Mesothelial cell of epicardium (in vitro differentiated cells): ENCODE data around the gene GIPC2. TPM values are rescaled to one million over a fixed set of nuclear protein-coding genes. Genes with fewer than 3 reads are reported as not detected.

Experiments
- DNase-seq, 2 experiments: peaks; one replicate each; pipeline ENCODE4 v3.0.0; 2021; ENCODE audit warnings: low spot score in 2 of 2; ENCODE audit not compliant: unreplicated experiment in 2 of 2
- H3K27ac Mint-ChIP-seq: 2 replicates; pipeline ENCODE4 v1.8.0; 2021; ENCODE audit warnings: mixed read lengths
- H3K27me3 Mint-ChIP-seq: 2 replicates; pipeline ENCODE4 v1.8.0; 2021; ENCODE audit warnings: low read depth, mixed read lengths
- H3K36me3 Mint-ChIP-seq: 2 replicates; pipeline ENCODE4 v1.8.0; 2021; ENCODE audit warnings: mixed read lengths
- H3K4me1 Mint-ChIP-seq: 2 replicates; pipeline ENCODE4 v1.8.0; 2021; ENCODE audit warnings: mixed read lengths
- H3K4me3 Mint-ChIP-seq: 2 replicates; pipeline ENCODE4 v1.8.0; 2021; ENCODE audit warnings: mild to moderate bottlenecking, moderate library complexity, mixed read lengths
- H3K9me3 Mint-ChIP-seq: 2 replicates; pipeline ENCODE4 v1.8.0; 2021; ENCODE audit warnings: mixed read lengths
- CTCF ChIP-seq: fragments of 200-600 bp; sonication (generic); IDR thresholded peaks from one replicate; pipeline ENCODE4 v1.5.0; 2021; ENCODE audit warnings: antibody characterized with exemption; ENCODE audit not compliant: unreplicated experiment
- total RNA-seq: library from RNA; stranded (reverse); gene quantifications from 3 replicates; pipeline ENCODE4 v1.2.1, GENCODE V29; 2021

GIPC2 gene
- total RNA-seq, 1 donor from 2014 or later = 0.20 TPM

- H3K4me1 Mint-ChIP-seq = no peaks in the 10 kb centered on the region
- TF ChIP-seq CTCF = no peak
- DNase-seq = no peak
- peaks cover 50% of the 10 kb centered on the region for H3K27me3 Mint-ChIP-seq
- no peak overlapping the region for H3K27ac Mint-ChIP-seq
- no peaks in the 10 kb centered on the region for H3K9me3 Mint-ChIP-seq
- H3K4me3 Mint-ChIP-seq = no peak overlapping the region
- no peaks in the 10 kb centered on the region for H3K36me3 Mint-ChIP-seq
These were observed 125.1 kb downstream of the GIPC2 start for GRCh38 chr1:78170859-78171258.

GRCh38 chr1:78171736-78172590, 126.2 kb downstream of the GIPC2 start:
- no peak overlapping the region for H3K27ac Mint-ChIP-seq
- no peaks in the 10 kb centered on the region for H3K36me3 Mint-ChIP-seq
- H3K27me3 Mint-ChIP-seq = peaks cover 43% of the 10 kb centered on the region
- no peak overlapping the region for H3K4me3 Mint-ChIP-seq
- no peak for DNase-seq
- TF ChIP-seq CTCF = no peak
- no peaks in the 10 kb centered on the region for H3K4me1 Mint-ChIP-seq
- no peaks in the 10 kb centered on the region for H3K9me3 Mint-ChIP-seq

DNA sequence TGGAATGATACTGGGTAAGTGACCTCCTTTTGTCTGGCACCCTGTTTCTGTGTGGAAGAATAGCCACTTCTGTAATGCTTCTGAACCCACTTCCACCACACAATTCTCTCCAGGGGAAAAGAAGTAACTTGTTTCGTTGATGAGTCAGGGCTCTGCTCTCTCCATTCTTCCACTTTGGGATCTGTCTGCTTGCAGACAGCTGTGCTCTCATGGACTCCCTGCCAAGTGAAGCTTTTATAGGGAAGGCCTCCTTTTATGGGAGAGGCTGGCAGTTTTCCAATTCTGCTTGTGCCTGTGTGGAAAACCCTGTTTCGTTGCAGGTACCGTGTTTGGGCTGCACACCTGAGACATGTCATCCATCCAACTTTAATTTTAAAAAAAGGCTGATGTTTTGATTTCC, 130.7 kb downstream of the GIPC2 start:
- Mint-ChIP-seq H3K27ac (no peak overlapping the region), H3K9me3 (no peaks in the 10 kb centered on the region), H3K36me3 (no peaks in the 10 kb centered on the region), H3K27me3 (peaks cover 43% of the 10 kb centered on the region), H3K4me1 (no peaks in the 10 kb centered on the region), H3K4me3 (no peak overlapping the region)
- TF ChIP-seq CTCF = no peak
- no peak for DNase-seq

DNA sequence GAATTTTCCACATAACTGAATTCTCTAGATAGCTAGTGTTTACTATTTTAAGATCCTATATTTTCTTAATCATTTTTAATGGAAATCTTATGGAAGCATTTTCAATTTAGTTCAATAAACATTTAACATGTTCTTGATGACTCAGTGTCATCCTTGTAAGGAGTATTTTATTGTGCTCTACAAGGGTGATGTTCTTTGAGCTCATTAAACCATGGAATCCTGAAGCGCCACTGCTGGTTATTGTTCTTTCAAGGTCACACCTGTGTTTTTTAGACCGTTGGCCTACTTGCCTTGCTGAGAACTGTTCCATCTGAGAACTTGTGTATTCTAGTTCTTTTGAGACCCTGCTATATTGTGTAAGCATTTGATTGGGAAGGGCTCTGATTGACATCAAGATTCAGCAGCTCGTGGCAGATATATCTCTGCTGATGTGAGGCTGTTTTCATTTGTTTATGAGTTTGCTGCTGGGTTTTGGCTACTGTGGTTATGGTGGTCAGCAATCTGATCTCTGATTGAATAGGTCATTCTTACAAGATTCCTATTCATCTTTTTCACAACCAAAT, 132.0 kb downstream of the GIPC2 start:
- H3K4me1 Mint-ChIP-seq = no peaks in the 10 kb centered on the region
- no peaks in the 10 kb centered on the region for H3K9me3 Mint-ChIP-seq
- DNase-seq = no peak
- H3K36me3 Mint-ChIP-seq = no peaks in the 10 kb centered on the region
- no peak overlapping the region for H3K27ac Mint-ChIP-seq
- H3K4me3 Mint-ChIP-seq = no peak overlapping the region
- no peak for TF ChIP-seq CTCF
- peaks cover 48% of the 10 kb centered on the region for H3K27me3 Mint-ChIP-seq

- Mint-ChIP-seq H3K36me3 (no peaks in the 10 kb centered on the region), H3K27me3 (peaks cover 48% of the 10 kb centered on the region), H3K4me1 (no peaks in the 10 kb centered on the region), H3K9me3 (no peaks in the 10 kb centered on the region), H3K27ac (no peak overlapping the region), H3K4me3 (no peak overlapping the region)
- no peak for TF ChIP-seq CTCF
- no peak for DNase-seq
These were observed 133.1 kb downstream of the GIPC2 start for GRCh38 chr1:78178816-78179215.
